HS-5 (cell line): ENCODE results near the gene ZBTB46.

ENCODE experiments used
- DNase-seq: peaks from one replicate; pipeline ENCODE4 v3.0.0-alpha.2; 2012; ENCODE audit warnings: low read depth

ZBTB46 gene

GRCh38 chr20:63745424-63745805 is 85.6 kb downstream of the ZBTB46 start:
- no peak for DNase-seq

GRCh38 chr20:63744574-63745423 is 86.3 kb downstream of the ZBTB46 start:
- no peak for DNase-seq

GRCh38 chr20:63744158-63744557 is 86.9 kb downstream of the ZBTB46 start:
- DNase-seq: no peak

GRCh38 chr20:63743210-63743970 is 87.7 kb downstream of the ZBTB46 start:
- no peak for DNase-seq

- no peak for DNase-seq
These were observed 88.6 kb downstream of the ZBTB46 start for GRCh38 chr20:63742381-63743024.

GRCh38 chr20:63741676-63742380 is 89.2 kb downstream of the ZBTB46 start:
- no peak for DNase-seq

- no peak for DNase-seq
These were observed 89.7 kb downstream of the ZBTB46 start for GRCh38 chr20:63741354-63741675.

- DNase-seq: peak; percentile 54
These were observed 90.3 kb downstream of the ZBTB46 start for GRCh38 chr20:63740627-63741353.

GRCh38 chr20:63740070-63740626 is 90.9 kb downstream of the ZBTB46 start:
- DNase-seq: no peak

GRCh38 chr20:63739130-63740069 is 91.7 kb downstream of the ZBTB46 start, which contains the start of gene SLC2A4RG:
TSS of gene SLC2A4RG (plus strand) at chr20:63739776. CDS start at chr20:63739913, 137 bp downstream.
- peak; percentile 18 for DNase-seq

- no peak for DNase-seq
These were observed 92.4 kb downstream of the ZBTB46 start for GRCh38 chr20:63738687-63739129.

- DNase-seq: no peak
These were observed 92.9 kb downstream of the ZBTB46 start for GRCh38 chr20:63737945-63738686.

GRCh38 chr20:63737695-63737944 is 93.4 kb downstream of the ZBTB46 start:
- no peak for DNase-seq

GRCh38 chr20:63736893-63737694 is 94.0 kb downstream of the ZBTB46 start:
- DNase-seq: no peak

- DNase-seq: no peak
These were observed 95.0 kb downstream of the ZBTB46 start, which contains the start of gene LIME1 for GRCh38 chr20:63735859-63736718. TSS of gene LIME1 (plus strand) at chr20:63736664. CDS start at chr20:63737550, 886 bp downstream.

GRCh38 chr20:63734946-63735858 is 95.9 kb downstream of the ZBTB46 start:
- no peak for DNase-seq
